Liver (tissue), 9 donors: Measurements from ENCODE around the gene RCAN2. TPM values are rescaled to one million over a fixed set of nuclear protein-coding genes. Genes with fewer than 3 reads are reported as not detected.

Experiments used
- DNase-seq: peaks from one replicate; pipeline ENCODE4 v3.0.0-alpha.2; 2017; ENCODE audit warnings: low spot score
- H3K27ac ChIP-seq, 2 donors: one replicate each; pipeline ENCODE4 v1.7.0; 2013; ENCODE audit warnings: inconsistent platforms in 2 of 2, low read length in 2 of 2, control low read depth in 1 of 2, low read depth in 1 of 2, mild to moderate bottlenecking in 1 of 2
- H3K27me3 ChIP-seq, 4 donors: one replicate each; pipeline versions ENCODE4 v1.6.1 to v1.7.0; 2013; ENCODE audit warnings: low read length in 3 of 4, inconsistent platforms in 1 of 4, mild to moderate bottlenecking in 1 of 4, moderate library complexity in 1 of 4; ENCODE audit not compliant: control insufficient read depth in 4 of 4, insufficient read depth in 4 of 4
- H3K36me3 ChIP-seq, 4 donors: one replicate each; pipeline versions ENCODE4 v1.6.1 to v1.7.0; 2013; ENCODE audit warnings: low read length in 3 of 4, mild to moderate bottlenecking in 3 of 4, low read depth in 1 of 4, moderate library complexity in 1 of 4; ENCODE audit not compliant: control insufficient read depth in 4 of 4, insufficient read depth in 3 of 4
- H3K4me1 ChIP-seq, 4 donors: one replicate each; pipeline versions ENCODE4 v1.6.1 to v1.7.0; 2013; ENCODE audit warnings: low read length in 3 of 4, mild to moderate bottlenecking in 3 of 4, moderate library complexity in 1 of 4; ENCODE audit not compliant: control insufficient read depth in 4 of 4, insufficient read depth in 4 of 4
- H3K4me3 ChIP-seq, 3 donors: one replicate each; pipeline versions ENCODE4 v1.6.1 to v1.7.0; 2013; ENCODE audit warnings: low read length in 3 of 3, control low read depth in 1 of 3, low read depth in 1 of 3, mild to moderate bottlenecking in 1 of 3
- H3K9ac ChIP-seq, 2 donors: one replicate each; pipeline ENCODE4 v1.7.0; 2013; ENCODE audit warnings: low read length in 2 of 2, mild to moderate bottlenecking in 2 of 2, moderate library complexity in 2 of 2, control low read depth in 1 of 2, low read depth in 1 of 2
- H3K9me3 ChIP-seq, 4 donors: one replicate each; pipeline versions ENCODE4 v1.6.1 to v1.7.0; 2013; ENCODE audit warnings: low read length in 3 of 4; ENCODE audit not compliant: control insufficient read depth in 4 of 4
- ATF3 ChIP-seq: IDR thresholded peaks from 2 replicates; pipeline ENCODE4 v1.6.1; 2016; ENCODE audit warnings: antibody characterized with exemption
- CTCF ChIP-seq: fragments of 150-350 bp; IDR thresholded peaks from 2 replicates; pipeline ENCODE4 v1.5.1; 2017; ENCODE audit warnings: improper control_type of control experiment, low read depth, low read length; ENCODE audit not compliant: missing input control
- EGR1 ChIP-seq, 2 donors: IDR thresholded peaks; 2 replicates each; pipeline ENCODE4 v1.6.1; 2016 to 2018; ENCODE audit warnings: antibody characterized with exemption in 2 of 2, low read depth in 2 of 2
- FOXA1 ChIP-seq: IDR thresholded peaks from 2 replicates; pipeline ENCODE4 v1.6.1; 2016; ENCODE audit warnings: antibody characterized with exemption
- GABPA ChIP-seq, 2 donors: IDR thresholded peaks in 1 of 2; conservative IDR thresholded peaks in 1 of 2; 2 replicates each; pipeline ENCODE4 v1.6.1; 2016; ENCODE audit warnings: antibody characterized with exemption in 2 of 2, mild to moderate bottlenecking in 1 of 2, moderate library complexity in 1 of 2
- HNF4A ChIP-seq, 2 donors: conservative IDR thresholded peaks; 2 replicates each; pipeline ENCODE4 v1.6.1; 2016; ENCODE audit warnings: antibody characterized with exemption in 2 of 2, mild to moderate bottlenecking in 2 of 2
- HNF4G ChIP-seq: IDR thresholded peaks from 2 replicates; pipeline ENCODE4 v1.6.1; 2016; ENCODE audit warnings: antibody characterized with exemption
- JUND ChIP-seq, 2 donors: IDR thresholded peaks; 2 replicates each; pipeline ENCODE4 v1.6.1; 2016; ENCODE audit warnings: antibody characterized with exemption in 2 of 2
- NR2F2 ChIP-seq: IDR thresholded peaks from 2 replicates; pipeline ENCODE4 v1.6.1; 2016; ENCODE audit warnings: antibody characterized with exemption
- RXRA ChIP-seq, 2 donors: IDR thresholded peaks; 2 replicates each; pipeline ENCODE4 v1.6.1; 2017 to 2018; ENCODE audit warnings: antibody characterized with exemption in 2 of 2, mild to moderate bottlenecking in 1 of 2
- SP1 ChIP-seq: IDR thresholded peaks from 2 replicates; pipeline ENCODE4 v1.6.1; 2018; ENCODE audit warnings: antibody characterized with exemption, mild to moderate bottlenecking
- YY1 ChIP-seq: IDR thresholded peaks from 2 replicates; pipeline ENCODE4 v1.6.1; 2016; ENCODE audit warnings: antibody characterized with exemption, mild to moderate bottlenecking
- ZBTB33 ChIP-seq: IDR thresholded peaks from 2 replicates; pipeline ENCODE4 v1.6.1; 2016; ENCODE audit warnings: antibody characterized with exemption
- WGBS: extraction: QIAGEN DNeasy Blood & Tissue Kit; methylation state at CpG from one replicate; pipeline ENCODE4 v1.1.7; 2013; 5-methylcytosine and 5-hydroxymethylcytosine counted together
- polyA plus RNA-seq, 2 donors: library from polyadenylated mRNA; stranded (reverse) in 1 of 2; unstranded in 1 of 2; fragments of 200-250 nt in 1 of 2; fragments of >200 nt in 1 of 2; fragmentation: Nextera tagmentation in 1 of 2; extraction: Ambion mirVana in 1 of 2; gene quantifications; one replicate each; pipeline versions ENCODE4 v1.2.1 to v1.2.3, GENCODE V29; 2013 to 2015
- total RNA-seq, 2 donors: library from RNA; depleted of rRNA; stranded (reverse); fragments of >200 nt; gene quantifications; one replicate each; pipeline ENCODE4 v1.2.3, GENCODE V29; 2014
- TF ChIP-seq, protein P1 (sequence below): IDR thresholded peaks from 2 replicates; pipeline ENCODE4 v1.6.1; 2016; ENCODE audit warnings: antibody characterized with exemption, mild to moderate bottlenecking
- TF ChIP-seq, protein P2 (sequence below): IDR thresholded peaks from 2 replicates; pipeline ENCODE4 v1.6.1; 2016; ENCODE audit warnings: antibody characterized with exemption
- donor health status: healthy.
- donor health status: healthy.
- donor health status: healthy.
- donor health status: healthy.
- donor health status: healthy.

The RCAN2 gene
- total and polyA plus RNA-seq, 4 donors, result 0.19 to 8.2 (median 2.4) TPM

GRCh38 chr6:46251583-46252339, 239.5 kb downstream of the RCAN2 start (continued):
- TF ChIP-seq, protein P1, sequence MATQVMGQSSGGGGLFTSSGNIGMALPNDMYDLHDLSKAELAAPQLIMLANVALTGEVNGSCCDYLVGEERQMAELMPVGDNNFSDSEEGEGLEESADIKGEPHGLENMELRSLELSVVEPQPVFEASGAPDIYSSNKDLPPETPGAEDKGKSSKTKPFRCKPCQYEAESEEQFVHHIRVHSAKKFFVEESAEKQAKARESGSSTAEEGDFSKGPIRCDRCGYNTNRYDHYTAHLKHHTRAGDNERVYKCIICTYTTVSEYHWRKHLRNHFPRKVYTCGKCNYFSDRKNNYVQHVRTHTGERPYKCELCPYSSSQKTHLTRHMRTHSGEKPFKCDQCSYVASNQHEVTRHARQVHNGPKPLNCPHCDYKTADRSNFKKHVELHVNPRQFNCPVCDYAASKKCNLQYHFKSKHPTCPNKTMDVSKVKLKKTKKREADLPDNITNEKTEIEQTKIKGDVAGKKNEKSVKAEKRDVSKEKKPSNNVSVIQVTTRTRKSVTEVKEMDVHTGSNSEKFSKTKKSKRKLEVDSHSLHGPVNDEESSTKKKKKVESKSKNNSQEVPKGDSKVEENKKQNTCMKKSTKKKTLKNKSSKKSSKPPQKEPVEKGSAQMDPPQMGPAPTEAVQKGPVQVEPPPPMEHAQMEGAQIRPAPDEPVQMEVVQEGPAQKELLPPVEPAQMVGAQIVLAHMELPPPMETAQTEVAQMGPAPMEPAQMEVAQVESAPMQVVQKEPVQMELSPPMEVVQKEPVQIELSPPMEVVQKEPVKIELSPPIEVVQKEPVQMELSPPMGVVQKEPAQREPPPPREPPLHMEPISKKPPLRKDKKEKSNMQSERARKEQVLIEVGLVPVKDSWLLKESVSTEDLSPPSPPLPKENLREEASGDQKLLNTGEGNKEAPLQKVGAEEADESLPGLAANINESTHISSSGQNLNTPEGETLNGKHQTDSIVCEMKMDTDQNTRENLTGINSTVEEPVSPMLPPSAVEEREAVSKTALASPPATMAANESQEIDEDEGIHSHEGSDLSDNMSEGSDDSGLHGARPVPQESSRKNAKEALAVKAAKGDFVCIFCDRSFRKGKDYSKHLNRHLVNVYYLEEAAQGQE, result no peak
- TF ChIP-seq GABPA (IDR thresholded peaks at IDR 0.05 in 1 of 2, conservative IDR thresholded peaks at IDR 0.05 in 1 of 2) (no peak), ATF3 (no peak), YY1 (no peak), EGR1 (IDR thresholded peaks at IDR 0.05; ENCODE audit: low read depth in 2 of 2) (no peak), ZBTB33 (no peak), NR2F2 (no peak)

GRCh38 chr6:46248143-46248542, 243.1 kb downstream of the RCAN2 start:
- Histone ChIP-seq H3K36me3 (no peaks in the 10 kb centered on the region), H3K9me3 (no peaks in the 10 kb centered on the region), H3K9ac (no peak overlapping the region), H3K27ac (no peak overlapping the region), H3K4me3 (no peak overlapping the region), H3K27me3 (no peaks in the 10 kb centered on the region), H3K4me1 (no peaks in the 10 kb centered on the region)
- DNase-seq, result no peak
- 96% methylated on average over 2 of the region's 2 CpGs for WGBS
- TF ChIP-seq ZBTB33 (no peak), FOXA1 (no peak), RXRA (IDR thresholded peaks at IDR 0.05) (no peak), YY1 (no peak), SP1 (no peak), HNF4G (no peak), JUND (IDR thresholded peaks at IDR 0.05) (no peak), EGR1 (IDR thresholded peaks at IDR 0.05; ENCODE audit: low read depth in 2 of 2) (no peak), HNF4A (conservative IDR thresholded peaks at IDR 0.05) (no peak), NR2F2 (no peak), CTCF (no peak)
- TF ChIP-seq, protein P2, sequence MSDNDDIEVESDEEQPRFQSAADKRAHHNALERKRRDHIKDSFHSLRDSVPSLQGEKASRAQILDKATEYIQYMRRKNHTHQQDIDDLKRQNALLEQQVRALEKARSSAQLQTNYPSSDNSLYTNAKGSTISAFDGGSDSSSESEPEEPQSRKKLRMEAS, result no peak
